Caco-2 (cell line): ENCODE results near the gene PLEKHG3. TPM values are rescaled to one million over a fixed set of nuclear protein-coding genes. Genes with fewer than 3 reads are reported as not detected.

Source experiments
- BruUV-seq: library from RNA; stranded (reverse); fragments of 400-500 nt; replicated peaks from 2 replicates; lab custom pipeline; 2021; lab: Mats Ljungman, UMichigan
- CTCF ChIA-PET: fragments of 300-600 bp; sonication (Branson Sonifier 250); formaldehyde crosslinking; loops from one replicate; lab custom pipeline; 2022; ENCODE audit warnings: antibody characterized with exemption; lab: Charles Lee
- POLR2A ChIA-PET: fragments of 300-600 bp; sonication (Branson Sonifier 250); formaldehyde crosslinking; loops from one replicate; lab custom pipeline; 2022; ENCODE audit warnings: antibody characterized with exemption; lab: Charles Lee
- DNase-seq, 2 experiments: peaks; one replicate each; pipeline versions ENCODE4 v3.0.0 to v3.0.0-alpha.2; 2020 to 2022
- H3K27me3 ChIP-seq: replicated peaks from 2 replicates; pipeline ENCODE4 v1.6.0; 2011; ENCODE audit warnings: low read length; ENCODE audit not compliant: control insufficient read depth, insufficient read depth
- H3K36me3 ChIP-seq: 2 replicates; pipeline ENCODE4 v1.5.1; 2011; ENCODE audit warnings: low read length; ENCODE audit not compliant: control insufficient read depth, insufficient read depth
- H3K4me1 ChIP-seq: fragments of 250-450 bp; sonication (Bioruptor Pico); 2 replicates; pipeline ENCODE4 v1.5.1; 2020; ENCODE audit warnings: mild to moderate bottlenecking
- H3K4me3 ChIP-seq: 2 replicates; pipeline ENCODE4 v1.5.1; 2011; ENCODE audit warnings: low read depth, mild to moderate bottlenecking, control low read depth, low read length
- H3K9me3 ChIP-seq: fragments of 250-450 bp; sonication (Bioruptor Pico); 2 replicates; pipeline ENCODE4 v1.5.1; 2020; ENCODE audit warnings: mild to moderate bottlenecking, moderate library complexity
- H3K27ac Mint-ChIP-seq: one replicate; pipeline ENCODE4 v1.8.0; 2022; ENCODE audit warnings: mixed read lengths; ENCODE audit not compliant: unreplicated experiment
- H3K27me3 Mint-ChIP-seq: one replicate; pipeline ENCODE4 v1.8.0; 2022; ENCODE audit warnings: mixed read lengths; ENCODE audit not compliant: insufficient read depth, unreplicated experiment
- H3K36me3 Mint-ChIP-seq: one replicate; pipeline ENCODE4 v1.8.0; 2022; ENCODE audit warnings: mild to moderate bottlenecking, mixed read lengths; ENCODE audit not compliant: insufficient read depth, unreplicated experiment
- H3K4me1 Mint-ChIP-seq: one replicate; pipeline ENCODE4 v1.8.0; 2022; ENCODE audit warnings: low read depth, mixed read lengths; ENCODE audit not compliant: unreplicated experiment
- H3K4me3 Mint-ChIP-seq: one replicate; pipeline ENCODE4 v1.8.0; 2022; ENCODE audit warnings: mild to moderate bottlenecking, moderate library complexity, mixed read lengths; ENCODE audit not compliant: unreplicated experiment
- H3K9me3 Mint-ChIP-seq: one replicate; pipeline ENCODE4 v1.8.0; 2022; ENCODE audit warnings: mixed read lengths; ENCODE audit not compliant: unreplicated experiment
- intact Hi-C: fragments of 100-400 bp; cut with micrococcal nuclease; formaldehyde crosslinking; loops from one replicate; pipeline ENCODE4 v1.10.0; 2022; ENCODE audit not compliant: unreplicated experiment
- total RNA-seq: library from RNA; stranded (reverse); gene quantifications from 2 replicates; pipeline ENCODE4 v1.2.3, GENCODE V29; 2022
- TF ChIP-seq, protein P1 (sequence below), 2 experiments: fragments of 200-600 bp in 1 of 2; IDR thresholded peaks; 1 replicate in 1 of 2; 2 replicates in 1 of 2; pipeline versions ENCODE4 v1.5.1 to v1.8.0; 2011 to 2022; ENCODE audit warnings: antibody characterized with exemption in 1 of 2, control low read depth in 1 of 2, inconsistent platforms in 1 of 2, low read depth in 1 of 2, low read length in 1 of 2, mild to moderate bottlenecking in 1 of 2, moderate library complexity in 1 of 2; ENCODE audit not compliant: insufficient read depth in 1 of 2, severe bottlenecking in 1 of 2, unreplicated experiment in 1 of 2

Gene PLEKHG3
- total RNA-seq, 1 experiment from 2014 or later, result 85.9 TPM

- Histone ChIP-seq H3K27me3 (no peaks in the 10 kb centered on the region), H3K9me3 (no peaks in the 10 kb centered on the region), H3K4me1 (peaks cover 26% of the 10 kb centered on the region), H3K36me3 (peaks cover 16% of the 10 kb centered on the region), H3K4me3 (no peak overlapping the region)
- intact Hi-C loops, result no loop called here
- TF ChIP-seq, protein P1, sequence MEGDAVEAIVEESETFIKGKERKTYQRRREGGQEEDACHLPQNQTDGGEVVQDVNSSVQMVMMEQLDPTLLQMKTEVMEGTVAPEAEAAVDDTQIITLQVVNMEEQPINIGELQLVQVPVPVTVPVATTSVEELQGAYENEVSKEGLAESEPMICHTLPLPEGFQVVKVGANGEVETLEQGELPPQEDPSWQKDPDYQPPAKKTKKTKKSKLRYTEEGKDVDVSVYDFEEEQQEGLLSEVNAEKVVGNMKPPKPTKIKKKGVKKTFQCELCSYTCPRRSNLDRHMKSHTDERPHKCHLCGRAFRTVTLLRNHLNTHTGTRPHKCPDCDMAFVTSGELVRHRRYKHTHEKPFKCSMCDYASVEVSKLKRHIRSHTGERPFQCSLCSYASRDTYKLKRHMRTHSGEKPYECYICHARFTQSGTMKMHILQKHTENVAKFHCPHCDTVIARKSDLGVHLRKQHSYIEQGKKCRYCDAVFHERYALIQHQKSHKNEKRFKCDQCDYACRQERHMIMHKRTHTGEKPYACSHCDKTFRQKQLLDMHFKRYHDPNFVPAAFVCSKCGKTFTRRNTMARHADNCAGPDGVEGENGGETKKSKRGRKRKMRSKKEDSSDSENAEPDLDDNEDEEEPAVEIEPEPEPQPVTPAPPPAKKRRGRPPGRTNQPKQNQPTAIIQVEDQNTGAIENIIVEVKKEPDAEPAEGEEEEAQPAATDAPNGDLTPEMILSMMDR (IDR thresholded peaks at IDR 0.05; ENCODE audit: insufficient read depth in 1 of 2, low read depth in 1 of 2, low read length in 1 of 2, severe bottlenecking in 1 of 2, unreplicated experiment in 1 of 2), result no peak
- no TSS peak for BruUV-seq
- Mint-ChIP-seq H3K9me3 (no peaks in the 10 kb centered on the region), H3K36me3 (peaks cover 56% of the 10 kb centered on the region), H3K4me3 (no peak overlapping the region), H3K27ac (no peak overlapping the region), H3K27me3 (no peaks in the 10 kb centered on the region), H3K4me1 (peaks cover 13% of the 10 kb centered on the region)
- CTCF ChIA-PET, result interaction anchor here (0.5 kb wide), 1 partner anchor 18 kb away, joined by 3 read pairs; no protein-coding TSS in a partner anchor
- DNase-seq, result no peak
- POLR2A ChIA-PET, result no interaction called here
Observed at GRCh38 chr14:64729386-64730060, 25.3 kb downstream of the PLEKHG3 start.

DNA sequence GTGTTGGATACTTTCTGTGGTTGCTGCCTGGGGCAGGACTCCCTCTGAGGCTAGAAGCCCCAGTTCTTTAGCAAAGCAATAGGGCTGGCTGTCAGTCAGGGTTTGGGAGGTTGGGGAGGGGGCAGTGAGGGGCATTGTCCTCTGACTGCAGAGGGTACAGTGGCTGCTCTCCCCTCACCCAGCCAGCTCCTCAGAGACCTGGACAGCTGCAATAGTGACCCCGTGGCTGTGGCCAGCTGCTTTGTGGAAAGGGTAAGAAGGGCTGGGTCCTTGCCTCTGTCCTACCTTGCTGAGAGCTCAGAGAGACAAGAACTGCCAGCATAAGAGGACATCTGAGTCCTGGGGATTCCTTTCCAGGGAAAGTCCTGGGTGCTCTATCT lies 25.8 kb downstream of the PLEKHG3 start:
- Mint-ChIP-seq H3K4me1 (peaks cover 8% of the 10 kb centered on the region), H3K9me3 (no peaks in the 10 kb centered on the region), H3K27me3 (no peaks in the 10 kb centered on the region), H3K36me3 (peaks cover 59% of the 10 kb centered on the region), H3K4me3 (no peak overlapping the region), H3K27ac (no peak overlapping the region)
- DNase-seq, result no peak
- ChIA-PET POLR2A (no interaction called here), CTCF (no interaction called here)
- Histone ChIP-seq H3K36me3 (peaks cover 16% of the 10 kb centered on the region), H3K27me3 (no peaks in the 10 kb centered on the region), H3K4me3 (no peak overlapping the region), H3K9me3 (no peaks in the 10 kb centered on the region), H3K4me1 (peaks cover 21% of the 10 kb centered on the region)
- no TSS peak for BruUV-seq
- TF ChIP-seq, protein P1 (IDR thresholded peaks at IDR 0.05; ENCODE audit: insufficient read depth in 1 of 2, low read depth in 1 of 2, low read length in 1 of 2, severe bottlenecking in 1 of 2, unreplicated experiment in 1 of 2), result no peak
- intact Hi-C loops, result no loop called here

DNA sequence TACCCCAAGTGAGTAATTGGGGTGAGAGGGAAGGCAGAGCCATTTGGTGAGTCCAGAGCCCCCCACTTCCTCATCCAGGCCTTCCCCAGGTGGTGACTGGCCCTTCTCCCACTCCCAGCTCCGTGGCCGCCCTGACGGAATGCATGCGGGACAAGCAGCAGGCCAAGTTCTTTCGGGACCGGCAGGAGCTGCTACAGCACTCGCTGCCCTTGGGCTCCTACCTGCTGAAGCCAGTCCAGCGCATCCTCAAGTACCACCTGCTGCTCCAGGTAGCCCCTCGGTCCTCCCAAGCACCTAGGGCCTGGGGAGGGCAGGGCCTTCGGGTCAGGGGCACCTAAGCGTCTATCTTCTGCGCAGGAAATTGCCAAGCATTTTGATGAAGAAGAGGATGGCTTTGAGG lies 26.5 kb downstream of the PLEKHG3 start:
- no peaks in the 10 kb centered on the region for H3K27me3 ChIP-seq
- ChIA-PET POLR2A (no interaction called here), CTCF (no interaction called here)
- DNase-seq, result no peak
- intact Hi-C loops, result no loop called here
- no peaks in the 10 kb centered on the region for H3K9me3 ChIP-seq
- H3K4me3 Mint-ChIP-seq, result no peak overlapping the region
- H3K4me3 ChIP-seq, result no peak overlapping the region
- H3K36me3 Mint-ChIP-seq, result peaks cover 65% of the 10 kb centered on the region
- H3K4me1 Mint-ChIP-seq, result peaks cover 6% of the 10 kb centered on the region
- TF ChIP-seq, protein P1 (IDR thresholded peaks at IDR 0.05; ENCODE audit: insufficient read depth in 1 of 2, low read depth in 1 of 2, low read length in 1 of 2, severe bottlenecking in 1 of 2, unreplicated experiment in 1 of 2), result no peak
- H3K27me3 Mint-ChIP-seq, result no peaks in the 10 kb centered on the region
- no peaks in the 10 kb centered on the region for H3K9me3 Mint-ChIP-seq
- no peak overlapping the region for H3K27ac Mint-ChIP-seq
- peaks cover 14% of the 10 kb centered on the region for H3K4me1 ChIP-seq
- peaks cover 16% of the 10 kb centered on the region for H3K36me3 ChIP-seq
- no TSS peak for BruUV-seq
